ENCODE data around the gene EIF4G1. TPM values are rescaled to one million over a fixed set of nuclear protein-coding genes. Genes with fewer than 3 reads are reported as not detected.

The EIF4G1 gene
- total and polyA plus RNA-seq, 2 donors (not counting 3 experiments of a cell fraction or from before 2014, with no cell fraction given), result 355 to 532 TPM

DNA sequence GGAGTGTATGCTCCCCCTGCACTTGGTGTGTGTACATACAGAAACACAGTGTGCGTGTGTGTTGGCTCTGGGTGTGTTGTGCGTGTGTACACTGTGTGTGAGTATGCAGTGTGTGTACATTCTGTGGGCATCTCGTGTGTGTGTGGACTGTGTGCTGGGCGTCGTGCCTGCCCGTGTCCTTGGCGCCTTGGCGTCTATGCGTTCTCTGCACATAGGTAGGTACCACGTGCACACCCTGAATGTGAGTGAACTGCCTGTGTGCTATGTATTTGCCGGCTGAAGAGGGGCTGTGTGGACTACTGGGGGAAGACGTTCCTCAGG lies 39.1 kb upstream of the EIF4G1 start:
- Histone ChIP-seq H4K20me1 (replicated peaks; ENCODE audit: control insufficient read depth, extremely low read depth, insufficient read depth, low read length) (no peaks in the 10 kb centered on the region), H3K9me1 (replicated peaks; ENCODE audit: control insufficient read depth, extremely low read depth, insufficient read depth, low read length) (no peaks in the 10 kb centered on the region), H3K4me3 (replicated peaks in 1 of 3; ENCODE audit: insufficient read depth in 1 of 3, low read depth in 1 of 3, low read length in 3 of 3) (no peak overlapping the region), H3K36me3 (ENCODE audit: control insufficient read depth in 2 of 2, extremely low read depth in 1 of 2, insufficient read depth in 2 of 2, low read length in 2 of 2) (no peaks in the 10 kb centered on the region), H3K4me1 (ENCODE audit: control insufficient read depth, extremely low read depth, insufficient read depth, low read length) (no peaks in the 10 kb centered on the region), H3K27ac (ENCODE audit: insufficient read depth, low read depth, low read length) (no peak overlapping the region), H3K9ac (replicated peaks; ENCODE audit: extremely low read depth, insufficient read depth, low read length) (no peak overlapping the region), H3K9me3 (replicated peaks; ENCODE audit: control insufficient read depth, insufficient read depth, low read length) (no peaks in the 10 kb centered on the region), H3K79me2 (ENCODE audit: control insufficient read depth, insufficient read depth, low read length) (no peaks in the 10 kb centered on the region), H2AFZ (ENCODE audit: low read depth, low read length) (no peak overlapping the region), H3K4me2 (ENCODE audit: insufficient read depth, low read length) (no peak overlapping the region), H3K27me3 (ENCODE audit: control insufficient read depth in 2 of 2, insufficient read depth in 2 of 2, low read length in 2 of 2) (peaks cover 28 to 38% of the 10 kb centered on the region in 2 experiments)
- intact Hi-C loops (cut with micrococcal nuclease) (no loop called here), dilution Hi-C loops (cut with MboI; ENCODE audit: extremely low pct_ligation_motif_present, low sequenced_read_pairs) (no loop called here)
- DNase-seq (ENCODE audit: low read depth, low spot score) (no peak), FAIRE-seq (no peak)
- no peak for TF ChIP-seq POLR2AphosphoS5 (IDR thresholded peaks at IDR 0.05; ENCODE audit: insufficient read depth, low read depth, low read length)
- TF ChIP-seq, protein P1, sequence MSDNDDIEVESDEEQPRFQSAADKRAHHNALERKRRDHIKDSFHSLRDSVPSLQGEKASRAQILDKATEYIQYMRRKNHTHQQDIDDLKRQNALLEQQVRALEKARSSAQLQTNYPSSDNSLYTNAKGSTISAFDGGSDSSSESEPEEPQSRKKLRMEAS (IDR thresholded peaks at IDR 0.05; ENCODE audit: insufficient read depth, insufficient read length), result no peak
- TF ChIP-seq EZH2 (IDR thresholded peaks at IDR 0.05; ENCODE audit: borderline replicate concordance, low read depth, low read length, severe bottlenecking), result no peak
- no peak for TF ChIP-seq JUN (IDR thresholded peaks at IDR 0.05; ENCODE audit: borderline replicate concordance, insufficient read depth, insufficient read length, low read depth)
- no peak for TF ChIP-seq POLR2A (IDR thresholded peaks at IDR 0.05; ENCODE audit: low read depth, low read length)
- TF ChIP-seq, protein P2, sequence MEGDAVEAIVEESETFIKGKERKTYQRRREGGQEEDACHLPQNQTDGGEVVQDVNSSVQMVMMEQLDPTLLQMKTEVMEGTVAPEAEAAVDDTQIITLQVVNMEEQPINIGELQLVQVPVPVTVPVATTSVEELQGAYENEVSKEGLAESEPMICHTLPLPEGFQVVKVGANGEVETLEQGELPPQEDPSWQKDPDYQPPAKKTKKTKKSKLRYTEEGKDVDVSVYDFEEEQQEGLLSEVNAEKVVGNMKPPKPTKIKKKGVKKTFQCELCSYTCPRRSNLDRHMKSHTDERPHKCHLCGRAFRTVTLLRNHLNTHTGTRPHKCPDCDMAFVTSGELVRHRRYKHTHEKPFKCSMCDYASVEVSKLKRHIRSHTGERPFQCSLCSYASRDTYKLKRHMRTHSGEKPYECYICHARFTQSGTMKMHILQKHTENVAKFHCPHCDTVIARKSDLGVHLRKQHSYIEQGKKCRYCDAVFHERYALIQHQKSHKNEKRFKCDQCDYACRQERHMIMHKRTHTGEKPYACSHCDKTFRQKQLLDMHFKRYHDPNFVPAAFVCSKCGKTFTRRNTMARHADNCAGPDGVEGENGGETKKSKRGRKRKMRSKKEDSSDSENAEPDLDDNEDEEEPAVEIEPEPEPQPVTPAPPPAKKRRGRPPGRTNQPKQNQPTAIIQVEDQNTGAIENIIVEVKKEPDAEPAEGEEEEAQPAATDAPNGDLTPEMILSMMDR (IDR thresholded peaks at IDR 0.05; ENCODE audit: extremely low read depth in 1 of 2, insufficient read depth in 1 of 2, low read depth in 1 of 2, low read length in 2 of 2), result no peak
- TF ChIP-seq FOS (IDR thresholded peaks at IDR 0.05; ENCODE audit: borderline replicate concordance, insufficient read depth, low read length), result no peak
- no peak for TF ChIP-seq MYC (IDR thresholded peaks at IDR 0.05; ENCODE audit: low read depth, low read length)
- TF ChIP-seq GATA2 (IDR thresholded peaks at IDR 0.05; ENCODE audit: insufficient read depth, insufficient read length, low read depth, low read length), result no peak
- POLR2A ChIA-PET, result no interaction called here
- BruUV-seq (replicated peaks), result no TSS peak
- CTCF ChIA-PET, result no interaction called here
